ENCODE measurements around the gene PCSK9. TPM values are rescaled to one million over a fixed set of nuclear protein-coding genes. Genes with fewer than 3 reads are reported as not detected.

The PCSK9 gene
- total and polyA plus RNA-seq, 12 donors, result under 0.01 to 0.07 (median 0.05) TPM; not detected in 9

GRCh38 chr1:55005351-55006140 is 33.8 kb upstream of the PCSK9 start:
- Histone ChIP-seq H3K4me3 (no peak overlapping the region), H3K27ac (no peak overlapping the region), H3K4me1 (no peaks in the 10 kb centered on the region), H3K9me3 (no peaks in the 10 kb centered on the region), H3K36me3 (no peaks in the 10 kb centered on the region), H3K27me3 (peaks cover 0 to 5% (median 0%) of the 10 kb centered on the region in 7 donors)
- intact Hi-C loops (cut with DNase I), result no loop called here
- DNase-seq (no peak), ATAC-seq (no peak)
- WGBS, 2 donors, result 84 to 85% methylated on average over 10 of the region's 10 CpGs
- TF ChIP-seq CTCF (IDR thresholded peaks at IDR 0.05), result no peak

- ATAC-seq, result no peak
- Histone ChIP-seq H3K4me1 (no peaks in the 10 kb centered on the region), H3K27me3 (peaks cover 0 to 5% (median 0%) of the 10 kb centered on the region in 7 donors), H3K27ac (no peak overlapping the region), H3K9me3 (no peaks in the 10 kb centered on the region), H3K4me3 (no peak overlapping the region), H3K36me3 (no peaks in the 10 kb centered on the region)
- intact Hi-C loops (cut with DNase I), result no loop called here
- TF ChIP-seq CTCF (IDR thresholded peaks at IDR 0.05), result no peak
- no peak for DNase-seq
- 89 to 90% methylated on average over 12 of the region's 12 CpGs for WGBS, 2 donors
These were observed 32.4 kb upstream of the PCSK9 start for GRCh38 chr1:55006931-55007330.

GRCh38 chr1:55007625-55008024 is 31.7 kb upstream of the PCSK9 start:
- H3K36me3 ChIP-seq, result no peaks in the 10 kb centered on the region
- no peaks in the 10 kb centered on the region for H3K4me1 ChIP-seq
- no peak for TF ChIP-seq CTCF (IDR thresholded peaks at IDR 0.05)
- no peak for DNase-seq
- 88 to 94% methylated on average over 3 of the region's 3 CpGs for WGBS, 2 donors
- H3K4me3 ChIP-seq, result no peak overlapping the region
- no peak for ATAC-seq
- no peak overlapping the region for H3K27ac ChIP-seq
- H3K9me3 ChIP-seq, result no peaks in the 10 kb centered on the region
- intact Hi-C loops (cut with DNase I), result no loop called here
- peaks cover 0 to 10% (median 4%) of the 10 kb centered on the region in 7 donors for H3K27me3 ChIP-seq

- DNase-seq, result no peak
- H3K4me1 ChIP-seq, result no peaks in the 10 kb centered on the region
- peaks cover 0 to 26% (median 11%) of the 10 kb centered on the region in 7 donors for H3K27me3 ChIP-seq
- WGBS, 2 donors, result 87 to 90% methylated on average over 9 of the region's 9 CpGs
- no peak overlapping the region for H3K4me3 ChIP-seq
- H3K36me3 ChIP-seq, result no peaks in the 10 kb centered on the region
- no peak overlapping the region for H3K27ac ChIP-seq
- no peak for ATAC-seq
- intact Hi-C loops (cut with DNase I), result no loop called here
- TF ChIP-seq CTCF (IDR thresholded peaks at IDR 0.05), result no peak
- no peaks in the 10 kb centered on the region for H3K9me3 ChIP-seq
These were observed 29.0 kb upstream of the PCSK9 start for GRCh38 chr1:55010194-55010886.

Measured in heart right ventricle (tissue), 16 donors.